Thoracic aorta (tissue), 2 donors: ENCODE results near the gene CCDC174. TPM values are rescaled to one million over a fixed set of nuclear protein-coding genes. Genes with fewer than 3 reads are reported as not detected.

ENCODE experiments used
- ATAC-seq: fragments of 150-250 bp; one replicate; pipeline ENCODE4 v1.8.0; 2017; ENCODE audit warnings: low read depth; ENCODE audit not compliant: insufficient number of reproducible peaks, low FRiP score
- DNase-seq: peaks from one replicate; pipeline ENCODE4 v3.0.0-alpha.2; 2020; ENCODE audit warnings: low spot score
- H3K27ac ChIP-seq, 2 donors: fragments of 200-600 bp; sonication (generic); 1 replicate in 1 of 2; 2 replicates in 1 of 2; pipeline ENCODE4 v1.5.1; 2016; ENCODE audit warnings: mild to moderate bottlenecking in 2 of 2, moderate library complexity in 2 of 2
- H3K27me3 ChIP-seq: fragments of 200-600 bp; sonication (generic); replicated peaks from 2 replicates; pipeline ENCODE4 v1.6.0; 2016; ENCODE audit warnings: mild to moderate bottlenecking; ENCODE audit not compliant: insufficient read depth
- H3K36me3 ChIP-seq: fragments of 200-600 bp; sonication (generic); one replicate; pipeline ENCODE4 v1.5.1; 2016
- H3K4me1 ChIP-seq, 2 donors: fragments of 200-600 bp; sonication (generic); 1 replicate in 1 of 2; 2 replicates in 1 of 2; pipeline versions ENCODE4 v1.5.1 to v1.6.0; 2016; ENCODE audit warnings: low read depth in 2 of 2, mild to moderate bottlenecking in 1 of 2; ENCODE audit not compliant: control insufficient read depth in 1 of 2
- H3K4me3 ChIP-seq: fragments of 200-600 bp; sonication (generic); 2 replicates; pipeline ENCODE4 v1.5.1; 2016; ENCODE audit warnings: mild to moderate bottlenecking
- H3K9me3 ChIP-seq: fragments of 200-600 bp; sonication (generic); 2 replicates; pipeline ENCODE4 v1.5.1; 2016
- CTCF ChIP-seq: fragments of 200-600 bp; sonication (generic); IDR thresholded peaks from one replicate; pipeline ENCODE4 v1.5.1; 2019; ENCODE audit warnings: antibody characterized with exemption
- total RNA-seq, 2 donors: library from RNA; depleted of rRNA; stranded (reverse); fragments of >200 nt; gene quantifications; one replicate each; pipeline versions ENCODE4 v1.1.0 to v1.2.3, GENCODE V29; 2016

Gene CCDC174
- total RNA-seq, 2 donors from 2014 or later, result 9.6 to 34.6 TPM

GRCh38 chr3:14657579-14657978, 6.0 kb downstream of the CCDC174 start:
- Histone ChIP-seq H3K36me3 (peaks cover 72% of the 10 kb centered on the region), H3K27me3 (no peaks in the 10 kb centered on the region), H3K4me1 (peaks cover 9 to 17% of the 10 kb centered on the region in 2 donors), H3K27ac (no peak overlapping the region), H3K9me3 (no peaks in the 10 kb centered on the region), H3K4me3 (no peak overlapping the region)
- ATAC-seq, result no peak
- DNase-seq, result no peak
- TF ChIP-seq CTCF, result no peak

- Histone ChIP-seq H3K4me1 (peaks cover 0 to 3% of the 10 kb centered on the region in 2 donors), H3K9me3 (no peaks in the 10 kb centered on the region), H3K36me3 (peaks cover 85% of the 10 kb centered on the region), H3K4me3 (no peak overlapping the region), H3K27me3 (no peaks in the 10 kb centered on the region), H3K27ac (no peak overlapping the region)
- ATAC-seq (no peak), DNase-seq (no peak)
- no peak for TF ChIP-seq CTCF
These were observed 7.4 kb downstream of the CCDC174 start for GRCh38 chr3:14658978-14659377.

GRCh38 chr3:14660942-14661341, 9.4 kb downstream of the CCDC174 start:
- no peaks in the 10 kb centered on the region for H3K9me3 ChIP-seq
- peaks cover 92% of the 10 kb centered on the region for H3K36me3 ChIP-seq
- no peaks in the 10 kb centered on the region for H3K4me1 ChIP-seq
- TF ChIP-seq CTCF, result no peak
- H3K27ac ChIP-seq, result no peak overlapping the region
- ATAC-seq, result no peak
- H3K4me3 ChIP-seq, result no peak overlapping the region
- DNase-seq, result no peak
- H3K27me3 ChIP-seq, result no peaks in the 10 kb centered on the region

GRCh38 chr3:14663396-14664135, 12.0 kb downstream of the CCDC174 start:
- Histone ChIP-seq H3K9me3 (no peaks in the 10 kb centered on the region), H3K36me3 (peaks cover 87% of the 10 kb centered on the region), H3K4me1 (no peaks in the 10 kb centered on the region), H3K27me3 (no peaks in the 10 kb centered on the region), H3K4me3 (no peak overlapping the region), H3K27ac (no peak overlapping the region)
- ATAC-seq, result no peak
- TF ChIP-seq CTCF, result no peak
- DNase-seq, result no peak

- TF ChIP-seq CTCF, result no peak
- Histone ChIP-seq H3K27me3 (no peaks in the 10 kb centered on the region), H3K4me3 (no peak overlapping the region), H3K36me3 (peaks cover 88% of the 10 kb centered on the region), H3K4me1 (no peaks in the 10 kb centered on the region), H3K9me3 (no peaks in the 10 kb centered on the region), H3K27ac (no peak overlapping the region)
- ATAC-seq (no peak), DNase-seq (no peak)
These were observed 12.6 kb downstream of the CCDC174 start for GRCh38 chr3:14664170-14664569.
